ENCODE results near the gene LRRTM4. TPM values are rescaled to one million over a fixed set of nuclear protein-coding genes. Genes with fewer than 3 reads are reported as not detected.

The LRRTM4 gene
- total RNA-seq, 4 donors from 2014 or later, result 0.09 to 1.1 (median 0.61) TPM

DNA sequence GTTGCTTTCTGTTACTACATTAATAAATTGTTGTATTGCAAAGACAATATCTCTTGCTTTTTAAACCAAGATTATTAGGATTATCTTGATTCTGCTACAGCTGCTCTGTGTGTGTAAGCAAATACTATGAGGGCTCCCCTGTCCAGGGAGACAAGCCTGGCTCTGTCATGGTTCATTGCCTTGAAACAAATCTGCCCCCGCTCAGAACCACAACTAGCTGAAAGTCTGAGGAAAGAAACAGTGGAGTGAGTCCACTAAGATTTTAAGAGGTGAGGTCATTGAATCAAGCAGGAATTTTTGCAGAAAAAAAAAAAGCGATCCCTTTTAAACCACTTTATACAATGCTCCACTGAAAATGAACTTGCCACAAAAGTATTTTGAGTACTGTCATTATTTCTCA, 30.8 kb upstream of the LRRTM4 start:
- no peak for ATAC-seq

GRCh38 chr2:77538031-77538430, 15.9 kb upstream of the LRRTM4 start:
- in situ Hi-C loops (cut with MboI; ENCODE audit: low sequenced_read_pairs in 4 of 4), result no loop called here
- ATAC-seq, result no peak
- H3K36me3 ChIP-seq, result no peaks in the 10 kb centered on the region
- intact Hi-C loops (cut with DNase I; ENCODE audit: low total_unique reads), result no loop called here
- no peaks in the 10 kb centered on the region for H3K4me1 ChIP-seq
- no peak overlapping the region for H3K27ac ChIP-seq
- H3K4me3 ChIP-seq, result no peak overlapping the region
- TF ChIP-seq CTCF (IDR thresholded peaks at IDR 0.05 in 4 of 5, conservative IDR thresholded peaks at IDR 0.05 in 1 of 5), result no peak
- TF ChIP-seq POLR2A (IDR thresholded peaks at IDR 0.05), result no peak
- no peaks in the 10 kb centered on the region for H3K27me3 ChIP-seq
- no peak for DNase-seq
- H3K9me3 ChIP-seq, result no peaks in the 10 kb centered on the region

More for the DNA sequence above, 30.8 kb upstream of the LRRTM4 start:
- TF ChIP-seq CTCF (IDR thresholded peaks at IDR 0.05 in 4 of 5, conservative IDR thresholded peaks at IDR 0.05 in 1 of 5) (no peak), POLR2A (IDR thresholded peaks at IDR 0.05) (no peak)
- Histone ChIP-seq H3K36me3 (no peaks in the 10 kb centered on the region), H3K27me3 (no peaks in the 10 kb centered on the region), H3K27ac (no peak overlapping the region), H3K9me3 (no peaks in the 10 kb centered on the region), H3K4me1 (no peaks in the 10 kb centered on the region), H3K4me3 (no peak overlapping the region)
- DNase-seq, result no peak
- intact Hi-C loops (cut with DNase I; ENCODE audit: low total_unique reads) (no loop called here), in situ Hi-C loops (cut with MboI; ENCODE audit: low sequenced_read_pairs in 4 of 4) (no loop called here)

DNA sequence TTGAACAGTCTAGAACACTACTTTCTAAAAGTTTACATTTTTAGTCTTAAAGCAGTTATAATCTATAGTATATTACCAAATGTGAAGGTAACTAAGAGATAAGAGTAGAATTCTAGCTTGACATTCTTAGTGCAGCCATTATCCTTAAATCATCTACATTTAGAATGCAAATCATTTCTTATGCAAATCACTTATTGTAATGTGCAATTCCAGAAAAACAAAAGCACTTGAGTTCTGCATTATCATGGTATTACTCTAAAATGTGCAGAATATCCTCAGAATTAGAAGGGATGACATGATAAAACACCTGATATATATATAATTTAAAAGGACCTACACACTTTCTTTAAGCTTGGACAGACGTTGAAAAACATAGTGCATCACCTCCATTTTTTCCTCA, 712 bp upstream of the LRRTM4 start:
- no peaks in the 10 kb centered on the region for H3K9me3 ChIP-seq
- intact Hi-C loops (cut with DNase I; ENCODE audit: low total_unique reads) (loop anchor here (10.0 kb wide), 1 partner anchor 568 kb away; no protein-coding TSS in a partner anchor), in situ Hi-C loops (cut with MboI; ENCODE audit: low sequenced_read_pairs in 4 of 4) (no loop called here)
- no peaks in the 10 kb centered on the region for H3K36me3 ChIP-seq
- no peaks in the 10 kb centered on the region for H3K4me1 ChIP-seq
- TF ChIP-seq CTCF (IDR thresholded peaks at IDR 0.05 in 4 of 5, conservative IDR thresholded peaks at IDR 0.05 in 1 of 5) (no peak), POLR2A (IDR thresholded peaks at IDR 0.05) (no peak)
- no peak overlapping the region for H3K4me3 ChIP-seq
- ATAC-seq, result no peak
- no peaks in the 10 kb centered on the region for H3K27me3 ChIP-seq
- no peak for DNase-seq
- H3K27ac ChIP-seq, result no peak overlapping the region

DNA sequence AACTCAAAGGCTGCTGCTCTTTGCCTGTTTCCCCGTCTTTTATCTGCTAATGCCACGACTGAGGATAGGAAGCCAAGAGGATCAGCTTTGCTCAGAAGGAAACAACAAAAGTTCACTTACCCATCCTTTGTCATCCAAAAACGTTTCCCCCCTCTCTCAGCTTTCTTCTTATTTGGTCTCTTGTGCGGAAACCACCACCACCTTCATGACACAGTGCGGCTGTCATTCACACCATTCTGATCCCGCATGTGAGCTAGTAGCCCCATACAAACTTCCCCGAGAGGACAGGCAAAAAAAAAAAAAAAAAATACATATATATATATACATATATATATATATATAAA, 656 bp downstream of the LRRTM4 start:
- Histone ChIP-seq H3K4me1 (no peaks in the 10 kb centered on the region), H3K27me3 (no peaks in the 10 kb centered on the region), H3K4me3 (peak overlapping the region in 2 of 4 donors; percentile 5 to 17), H3K9me3 (no peaks in the 10 kb centered on the region), H3K27ac (no peak overlapping the region), H3K36me3 (no peaks in the 10 kb centered on the region)
- TF ChIP-seq CTCF (IDR thresholded peaks at IDR 0.05 in 4 of 5, conservative IDR thresholded peaks at IDR 0.05 in 1 of 5) (no peak), POLR2A (IDR thresholded peaks at IDR 0.05) (no peak)
- no peak for ATAC-seq
- no peak for DNase-seq
- intact Hi-C loops (cut with DNase I; ENCODE audit: low total_unique reads), result loop anchor here (10.0 kb wide), 1 partner anchor 567 kb away; no protein-coding TSS in a partner anchor
- in situ Hi-C loops (cut with MboI; ENCODE audit: low sequenced_read_pairs in 4 of 4), result no loop called here

All from gastrocnemius medialis (tissue), 4 donors.